HTERT RPE-1 (cell line): ENCODE data around the gene RUFY1.
"Not testable (repeated sequence)": the region's sequence is repeated elsewhere in the genome, so short reads cannot be mapped to it uniquely, and the experiment has no call there.

Experiments used
- in situ Hi-C: fragments of 300-500 bp; cut with MboI; formaldehyde crosslinking; loops from 4 replicates; pipeline ENCODE4 v1.14.3; 2020; ENCODE audit warnings: low sequenced_read_pairs

RUFY1 gene

GRCh38 chr5:179550511-179551342, at the start of gene RUFY1:
Gene RUFY1, plus strand, starts transcription at chr5:179550554. Its CDS starts 16 bp downstream, at chr5:179550570.
- in situ Hi-C loops = no loop called here

GRCh38 chr5:179501997-179502396, 48.4 kb upstream of the RUFY1 start:
- in situ Hi-C loops = not testable (repeated sequence)

GRCh38 chr5:179502420-179502819, 47.9 kb upstream of the RUFY1 start:
- in situ Hi-C loops = not testable (repeated sequence)

GRCh38 chr5:179504191-179504590, 46.2 kb upstream of the RUFY1 start:
- in situ Hi-C loops = no loop called here

- in situ Hi-C loops = no loop called here
These were observed 45.6 kb upstream of the RUFY1 start for GRCh38 chr5:179504600-179505396.

GRCh38 chr5:179505636-179506261, 44.6 kb upstream of the RUFY1 start:
- in situ Hi-C loops = no loop called here

GRCh38 chr5:179509239-179509638, 41.1 kb upstream of the RUFY1 start:
- in situ Hi-C loops = no loop called here

GRCh38 chr5:179509845-179510244, 40.5 kb upstream of the RUFY1 start:
- in situ Hi-C loops = no loop called here

GRCh38 chr5:179512452-179513000, 37.8 kb upstream of the RUFY1 start:
- in situ Hi-C loops = no loop called here

- in situ Hi-C loops = not testable (repeated sequence)
These were observed 34.9 kb upstream of the RUFY1 start for GRCh38 chr5:179515501-179515900.

GRCh38 chr5:179516221-179516620, 34.1 kb upstream of the RUFY1 start:
- in situ Hi-C loops = no loop called here

GRCh38 chr5:179517746-179518145, 32.6 kb upstream of the RUFY1 start:
- in situ Hi-C loops = not testable (repeated sequence)

GRCh38 chr5:179518369-179518768, 32.0 kb upstream of the RUFY1 start:
- in situ Hi-C loops = not testable (repeated sequence)

- in situ Hi-C loops = not testable (repeated sequence)
These were observed 30.8 kb upstream of the RUFY1 start for GRCh38 chr5:179519416-179520070.

- in situ Hi-C loops = not testable (repeated sequence)
These were observed 28.2 kb upstream of the RUFY1 start for GRCh38 chr5:179522107-179522506.

- in situ Hi-C loops = no loop called here
These were observed 23.4 kb upstream of the RUFY1 start for GRCh38 chr5:179526978-179527377.

- in situ Hi-C loops = no loop called here
These were observed 20.0 kb upstream of the RUFY1 start for GRCh38 chr5:179530069-179530998.

- in situ Hi-C loops = no loop called here
These were observed 17.3 kb upstream of the RUFY1 start for GRCh38 chr5:179533024-179533423.

- in situ Hi-C loops = no loop called here
These were observed 16.4 kb upstream of the RUFY1 start for GRCh38 chr5:179533907-179534306.

- in situ Hi-C loops = no loop called here
These were observed 15.9 kb upstream of the RUFY1 start for GRCh38 chr5:179534431-179534830.
